ENCODE measurements around the gene CD3G.
"Not testable (repeated sequence)": the region's sequence is repeated elsewhere in the genome, so short reads cannot be mapped to it uniquely, and the experiment has no call there.

The CD3G gene

GRCh38 chr11:118343981-118344515 lies at the start of gene CD3G:
Gene CD3G, plus strand, starts transcription at chr11:118344344. Its CDS starts 80 bp downstream, at chr11:118344424.
- peak; percentile 73 for DNase-seq

- DNase-seq, result no peak
Measured at GRCh38 chr11:118295199-118295598, 48.9 kb upstream of the CD3G start.

- peak; percentile 51 for DNase-seq
Measured at GRCh38 chr11:118295815-118296454, 48.2 kb upstream of the CD3G start.

- DNase-seq, result no peak
Measured at GRCh38 chr11:118301600-118302195, 42.4 kb upstream of the CD3G start.

GRCh38 chr11:118304227-118304567 lies 39.9 kb upstream of the CD3G start:
- DNase-seq, result no peak

DNA sequence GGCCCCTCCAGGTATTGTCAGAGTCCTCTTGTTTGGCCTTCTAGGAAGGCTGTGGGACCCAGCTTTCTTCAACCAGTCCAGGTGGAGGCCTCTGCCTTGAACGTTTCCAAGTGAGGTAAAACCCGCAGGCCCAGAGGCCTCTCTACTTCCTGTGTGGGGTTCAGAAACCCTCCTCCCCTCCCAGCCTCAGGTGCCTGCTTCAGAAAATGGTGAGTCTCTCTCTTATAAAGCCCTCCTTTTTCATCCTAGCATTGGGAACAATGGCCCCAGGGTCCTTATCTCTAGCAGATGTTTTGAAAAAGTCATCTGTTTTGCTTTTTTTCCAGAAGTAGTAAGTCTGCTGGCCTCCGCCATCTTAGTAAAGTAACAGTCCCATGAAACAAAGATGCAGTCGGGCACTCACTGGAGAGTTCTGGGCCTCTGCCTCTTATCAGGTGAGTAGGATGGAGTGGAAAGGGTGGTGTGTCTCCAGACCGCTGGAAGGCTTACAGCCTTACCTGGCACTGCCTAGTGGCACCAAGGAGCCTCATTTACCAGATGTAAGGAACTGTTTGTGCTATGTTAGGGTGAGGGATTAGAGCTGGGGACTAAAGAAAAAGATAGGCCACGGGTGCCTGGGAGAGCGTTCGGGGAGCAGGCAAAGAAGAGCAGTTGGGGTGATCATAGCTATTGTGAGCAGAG lies 39.4 kb upstream of the CD3G start, which contains the start of gene CD3E:
TSS of gene CD3E (plus strand) at position 163 of the 681 bp plus-strand sequence. CDS start at position 386, 223 bp downstream.
- DNase-seq, result peak; percentile 67

DNA sequence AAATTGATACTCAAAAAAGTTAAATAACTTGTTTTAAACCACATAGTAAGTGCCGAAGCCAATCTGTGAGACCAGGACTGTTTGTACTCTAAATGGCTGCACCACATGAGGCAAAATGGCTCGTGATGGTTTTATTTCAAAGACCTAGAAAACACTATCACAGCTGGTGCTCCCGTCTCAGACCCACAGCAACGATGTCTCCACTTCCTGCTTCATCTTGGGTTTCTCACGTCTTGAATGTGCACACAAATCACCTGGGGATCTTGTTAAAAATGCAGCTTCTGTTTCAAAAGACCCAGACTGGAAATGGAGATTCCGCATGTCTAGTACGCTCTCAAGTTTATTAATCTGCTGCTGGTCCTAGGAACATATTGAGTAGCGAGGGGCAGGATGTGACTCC lies 38.4 kb upstream of the CD3G start:
- DNase-seq, result peak; percentile 56

GRCh38 chr11:118306556-118306955 lies 37.6 kb upstream of the CD3G start:
- DNase-seq, result no peak

GRCh38 chr11:118308995-118309528 lies 35.1 kb upstream of the CD3G start:
- not testable (repeated sequence) for DNase-seq

DNA sequence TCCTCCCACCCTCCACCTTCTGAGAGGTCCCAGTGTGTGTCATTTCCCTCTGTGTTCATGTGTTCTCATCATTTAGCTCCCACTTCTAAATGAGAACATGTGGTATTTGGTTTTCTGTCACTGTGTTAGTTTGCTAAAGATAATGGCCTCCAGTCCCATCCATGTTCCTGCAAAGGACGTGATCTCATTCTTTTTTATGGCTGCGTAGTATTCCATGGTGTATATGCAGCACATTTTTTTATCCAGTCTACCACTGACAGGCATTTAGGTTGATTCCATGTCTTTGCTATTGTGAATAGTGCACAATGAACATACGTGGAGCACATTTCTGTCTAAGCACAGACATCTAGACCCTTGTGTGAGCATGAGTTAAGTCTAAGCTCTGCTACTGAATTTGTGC lies 33.9 kb upstream of the CD3G start:
- DNase-seq, result no peak

DNA sequence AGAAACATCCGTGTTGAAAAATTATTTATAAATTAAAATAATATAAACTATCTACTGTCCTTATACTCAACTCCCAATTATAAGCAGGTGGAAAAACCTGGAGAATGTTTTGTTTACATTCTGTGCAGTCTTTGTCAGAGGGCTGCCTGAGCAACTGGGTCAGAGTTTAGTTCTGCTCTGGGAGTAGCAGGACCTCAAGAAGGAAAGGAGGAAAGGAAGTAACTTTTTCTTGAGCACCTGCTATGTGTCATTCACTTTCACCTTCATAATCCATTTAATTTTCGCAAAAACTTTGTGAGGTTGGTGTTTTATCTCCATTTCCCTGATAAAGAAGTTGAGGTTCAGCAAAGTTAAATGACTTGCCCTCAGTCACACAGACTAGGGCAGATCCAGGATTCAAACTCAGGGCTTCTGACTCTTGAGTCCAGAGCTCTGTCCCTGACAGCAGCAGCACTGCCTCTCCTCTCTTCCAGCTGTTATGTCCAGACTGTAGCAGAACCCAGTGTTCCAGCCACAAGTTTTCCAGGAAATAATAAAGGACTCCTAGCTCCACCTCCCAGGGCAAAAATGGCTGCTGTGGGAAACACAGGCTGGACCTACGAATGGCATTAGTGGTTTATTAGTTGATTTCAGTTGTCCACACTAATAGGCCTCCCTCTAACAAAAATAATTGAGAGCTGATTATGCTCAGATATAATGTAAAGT lies 33.2 kb upstream of the CD3G start:
- no peak for DNase-seq

GRCh38 chr11:118311518-118311917 lies 32.6 kb upstream of the CD3G start:
- DNase-seq, result no peak

DNA sequence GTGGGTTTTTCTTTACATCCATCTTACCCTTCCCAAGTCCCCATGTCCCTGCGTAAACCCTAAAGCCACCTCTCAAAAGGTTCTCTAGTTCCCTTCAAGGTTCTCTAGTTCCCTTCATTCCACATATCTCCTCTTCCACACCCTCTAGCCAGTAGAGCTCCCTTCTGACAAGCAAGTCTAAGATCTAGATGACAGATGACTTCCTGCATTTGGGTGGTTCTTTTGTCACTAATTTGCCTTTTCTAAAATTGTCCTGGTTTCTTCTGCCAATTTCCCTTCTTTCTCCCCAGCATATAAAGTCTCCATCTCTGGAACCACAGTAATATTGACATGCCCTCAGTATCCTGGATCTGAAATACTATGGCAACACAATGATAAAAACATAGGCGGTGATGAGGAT lies 31.8 kb upstream of the CD3G start:
- no peak for DNase-seq

DNA sequence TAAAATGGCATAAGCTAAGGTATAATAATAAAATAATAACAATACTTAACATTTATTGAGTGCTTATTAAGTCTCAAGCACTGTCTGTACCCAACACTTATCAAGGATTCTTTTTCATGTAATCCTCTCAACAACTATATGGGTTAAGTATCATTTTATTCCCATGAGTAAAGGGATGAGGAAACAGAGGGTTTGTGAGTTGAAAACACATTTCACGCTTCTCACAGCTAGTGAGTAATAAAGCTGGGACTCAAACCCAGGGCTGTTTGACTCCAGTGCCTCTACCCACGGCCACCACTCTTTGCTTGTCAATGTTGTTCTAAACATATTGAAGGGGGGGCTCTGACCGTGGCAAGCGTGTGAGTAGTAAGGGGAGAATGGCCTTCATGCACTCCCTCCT lies 30.9 kb upstream of the CD3G start:
- no peak for DNase-seq

- no peak for DNase-seq
Measured at GRCh38 chr11:118314988-118315411, 29.1 kb upstream of the CD3G start.

GRCh38 chr11:118318124-118318523 lies 26.0 kb upstream of the CD3G start:
- DNase-seq, result no peak

DNA sequence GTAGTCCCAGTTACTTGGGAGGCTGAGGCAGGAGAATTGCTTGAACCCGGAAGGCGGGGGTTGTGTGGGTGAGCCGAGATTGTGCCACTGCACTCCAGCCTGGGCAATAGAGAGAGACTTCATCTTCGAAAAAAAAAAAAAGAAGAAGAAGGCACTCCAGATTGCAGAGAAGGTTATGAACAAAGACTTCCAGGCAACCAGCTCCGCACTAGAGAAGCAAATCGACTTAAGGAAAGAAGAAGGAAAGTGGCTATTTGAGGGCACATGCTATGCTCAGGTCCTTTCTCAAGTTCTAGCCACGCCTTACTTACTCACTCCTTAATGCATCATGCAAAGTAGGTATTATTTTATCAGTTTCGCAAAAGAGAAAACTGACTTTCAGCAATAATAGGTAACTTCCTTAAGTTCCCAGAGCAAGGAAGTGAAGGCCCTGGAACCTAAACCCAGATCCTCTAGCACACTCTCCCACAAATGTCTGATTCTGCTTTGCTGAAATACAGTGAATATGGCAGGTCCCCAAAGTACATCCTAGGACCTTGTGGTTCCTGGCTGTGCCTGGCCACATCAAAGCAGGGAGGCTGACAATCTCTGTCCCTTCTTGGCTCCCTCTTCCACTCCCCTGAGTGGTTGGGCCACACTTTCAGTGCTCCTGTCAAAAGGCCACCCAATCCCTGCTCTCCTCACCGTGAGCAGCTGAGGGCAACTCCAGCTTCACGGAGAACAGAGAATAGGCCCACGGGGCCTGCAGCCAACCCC lies 25.4 kb upstream of the CD3G start:
- no peak for DNase-seq

GRCh38 chr11:118319337-118319707 lies 24.8 kb upstream of the CD3G start:
- DNase-seq, result no peak

DNA sequence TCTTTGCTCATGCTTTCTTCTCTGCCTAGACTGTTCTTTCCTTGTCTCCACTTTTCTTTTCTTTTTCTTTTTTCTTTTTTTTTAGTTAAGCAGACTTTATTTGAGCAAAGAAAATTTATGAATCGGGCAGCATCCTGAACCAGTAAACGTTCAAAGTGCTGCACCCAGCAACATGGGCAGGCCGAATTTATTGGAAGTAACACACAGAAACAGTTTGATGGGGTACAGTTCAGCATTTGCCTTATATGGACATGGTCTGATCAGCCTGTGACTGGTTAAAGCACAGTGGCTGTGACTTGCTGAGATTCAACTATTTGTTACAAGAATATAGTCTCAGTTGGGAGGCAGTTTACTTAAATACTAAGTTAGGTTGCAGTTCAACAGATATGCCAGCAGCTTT lies 23.6 kb upstream of the CD3G start:
- DNase-seq, result no peak

DNA sequence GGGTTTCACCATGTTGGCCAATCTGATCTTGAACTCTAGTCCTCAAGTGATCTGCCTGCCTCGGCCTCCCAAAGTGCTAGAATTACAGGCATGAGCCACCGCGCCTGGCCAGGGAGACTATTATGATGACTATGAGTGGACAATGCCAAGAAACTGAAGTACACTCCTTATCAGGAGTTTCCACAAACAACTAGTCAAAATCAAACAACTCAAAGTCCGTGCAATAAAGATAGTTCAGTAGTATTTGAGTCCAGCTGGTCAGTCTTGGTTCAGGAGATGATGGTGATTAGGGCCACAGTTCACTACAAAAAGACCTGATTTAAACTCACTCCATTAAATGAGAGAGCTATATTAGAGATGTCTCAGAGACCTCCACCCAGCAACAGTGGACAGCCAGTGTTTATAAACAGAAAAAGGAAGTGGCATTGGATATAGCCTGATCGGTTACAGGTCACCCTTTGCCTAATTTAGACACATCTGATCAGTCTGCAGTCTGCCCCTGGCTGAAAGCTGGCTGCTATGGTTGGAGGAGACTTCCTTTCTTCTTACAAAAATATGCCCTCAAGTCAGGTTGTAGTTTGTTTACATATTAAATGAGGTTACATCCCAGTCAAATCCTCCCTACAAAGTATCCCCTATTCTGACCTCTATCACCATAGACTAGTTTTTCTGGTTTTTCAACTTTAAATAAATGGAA lies 22.6 kb upstream of the CD3G start:
- no peak for DNase-seq

- DNase-seq, result no peak
Measured at GRCh38 chr11:118322721-118323120, 21.4 kb upstream of the CD3G start.

DNA sequence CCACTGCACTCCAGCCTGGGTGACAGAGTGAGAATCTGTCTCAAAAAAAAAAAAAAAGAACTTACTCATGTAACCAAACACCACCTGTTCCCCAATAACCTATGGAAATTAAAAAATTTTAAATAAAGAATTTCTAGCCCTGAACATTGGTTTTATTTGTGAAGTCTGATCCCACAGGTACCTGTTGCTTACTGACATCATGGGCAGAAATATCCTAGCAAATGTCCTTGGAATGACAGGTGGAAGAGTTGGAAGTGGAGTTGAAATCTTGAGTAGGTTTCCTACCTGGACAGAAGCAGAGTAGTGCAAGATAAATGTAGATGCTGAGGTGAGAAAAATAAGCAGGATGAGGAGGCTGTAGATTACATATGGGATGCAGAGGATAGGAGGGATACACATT lies 18.9 kb upstream of the CD3G start:
- no peak for DNase-seq
